Measurements from ENCODE around the gene NEK2.

GRCh38 chr1:211714154-211714553 is 38.7 kb upstream of the NEK2 start:
- no peak for TF ChIP-seq CTCF (IDR thresholded peaks at IDR 0.05)
- TF ChIP-seq POLR2A (IDR thresholded peaks at IDR 0.05), result no peak

Data from body of pancreas (tissue), 4 donors.